NCI-H128 (cell line): Measurements from ENCODE around the gene IGBP1.
"Not testable (repeated sequence)": the region's sequence is repeated elsewhere in the genome, so short reads cannot be mapped to it uniquely, and the experiment has no call there.

Experiments
- DNase-seq: peaks from one replicate; lab custom pipeline; 2025; ENCODE audit not compliant: unreplicated experiment; lab: John Stamatoyannopoulos, UW

IGBP1 gene

DNA sequence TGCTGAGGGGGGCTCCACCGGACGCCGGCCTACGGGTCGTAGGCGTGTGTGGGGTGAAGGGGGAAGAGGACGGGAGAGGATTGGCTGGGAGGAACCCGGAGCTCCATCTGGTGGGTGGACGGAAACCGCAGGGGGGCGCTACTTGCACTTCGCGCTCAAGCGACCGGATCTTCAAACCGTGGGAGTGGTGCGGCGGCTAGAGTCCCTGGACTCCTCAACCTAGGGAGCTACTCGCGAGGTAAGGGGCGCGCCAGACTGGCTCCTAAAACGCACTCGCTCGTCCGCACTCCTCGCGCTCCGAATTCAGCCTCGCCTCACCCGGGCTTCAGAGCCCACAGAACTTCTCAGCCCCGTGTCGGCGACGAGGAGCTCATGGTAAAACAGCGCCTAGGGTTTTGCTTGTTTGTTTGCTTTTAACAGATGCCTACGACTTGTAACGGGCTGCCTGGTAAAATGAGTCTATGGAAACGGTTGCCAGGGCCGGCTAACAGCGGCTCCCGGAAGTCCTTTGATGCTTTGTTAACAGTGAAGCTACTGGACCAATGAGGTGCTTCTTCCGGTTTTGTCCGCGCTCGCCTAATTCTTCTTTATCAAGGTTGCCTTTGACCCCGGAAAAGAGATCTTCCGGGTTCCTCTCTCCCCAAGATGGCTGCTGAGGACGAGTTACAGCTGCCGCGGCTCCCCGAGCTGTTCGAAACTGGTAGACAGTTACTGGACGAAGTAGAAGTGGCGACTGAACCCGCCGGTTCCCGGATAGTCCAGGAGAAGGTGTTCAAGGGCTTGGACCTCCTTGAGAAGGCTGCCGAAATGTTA, at the start of gene IGBP1:
Gene IGBP1, plus strand, starts transcription at position 145 of the 813 bp plus-strand sequence. Its CDS starts 501 bp downstream, at position 646.
- peak; percentile 55 for DNase-seq

DNA sequence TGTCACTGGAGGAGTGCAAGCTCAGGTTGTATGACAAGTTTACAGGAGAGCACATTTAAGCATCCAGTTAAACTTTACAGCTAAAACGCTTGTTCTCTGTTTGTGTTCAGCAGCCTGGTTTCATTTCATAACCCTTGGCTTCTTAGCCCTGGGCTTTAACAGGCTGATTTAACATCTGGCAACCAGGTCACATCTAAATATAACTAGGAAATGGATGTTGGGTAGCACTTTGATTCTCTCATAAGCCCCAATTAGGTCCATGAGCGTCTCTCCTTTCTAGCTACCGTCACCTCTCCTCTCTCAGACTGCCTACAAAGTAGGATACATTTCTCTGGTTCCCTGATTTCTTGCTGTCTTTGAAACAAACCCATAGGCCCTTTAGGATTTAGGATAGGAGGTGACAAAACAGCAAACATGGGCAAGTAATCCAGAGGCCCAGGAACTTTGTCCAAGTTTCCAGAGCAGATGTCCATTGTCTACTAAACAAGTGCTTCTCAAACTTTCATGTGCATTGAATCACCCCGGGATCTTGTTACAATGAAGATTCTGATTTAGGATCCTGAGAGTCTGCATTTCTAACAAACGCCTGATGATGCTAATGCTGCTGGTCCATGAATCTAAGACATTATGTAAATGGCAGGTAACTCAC, 48.5 kb upstream of the IGBP1 start:
- DNase-seq = no peak

DNA sequence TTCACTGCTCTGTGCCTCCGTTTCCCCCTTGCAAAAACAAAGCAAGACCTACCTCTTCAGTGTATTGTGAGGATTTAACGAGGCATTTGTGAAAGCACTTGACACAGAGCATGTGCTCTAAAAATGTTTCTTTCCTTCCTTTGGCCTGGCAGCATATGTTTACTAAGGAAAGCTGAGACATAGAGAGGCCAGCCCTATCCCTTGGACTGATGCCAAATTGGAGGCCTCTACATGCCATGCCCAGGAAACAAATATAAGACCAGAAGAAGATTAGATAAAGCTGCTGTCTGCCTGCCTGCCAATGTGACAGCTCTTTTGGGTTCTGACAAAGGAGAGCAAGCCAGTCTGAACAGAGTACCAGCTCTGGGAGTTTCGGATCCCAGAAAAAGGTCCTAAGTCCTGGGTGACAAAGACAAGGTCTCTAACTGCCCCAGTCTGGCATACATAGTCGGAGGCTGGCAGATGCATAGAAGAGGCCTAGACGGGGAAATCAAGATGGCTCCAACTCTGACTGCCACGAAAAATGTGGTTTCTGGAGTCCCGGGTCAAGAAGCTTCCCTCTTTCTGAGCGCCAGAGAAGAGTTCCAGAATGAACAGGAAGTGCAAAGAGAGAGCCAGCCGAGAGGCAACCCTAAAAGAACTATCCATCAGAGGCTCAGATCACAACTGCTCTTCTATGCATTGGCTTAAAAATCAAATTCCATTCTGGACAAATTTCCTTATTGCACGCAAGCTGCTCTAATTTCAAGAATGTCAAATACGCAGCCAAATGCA, 45.2 kb upstream of the IGBP1 start:
- no peak for DNase-seq

DNA sequence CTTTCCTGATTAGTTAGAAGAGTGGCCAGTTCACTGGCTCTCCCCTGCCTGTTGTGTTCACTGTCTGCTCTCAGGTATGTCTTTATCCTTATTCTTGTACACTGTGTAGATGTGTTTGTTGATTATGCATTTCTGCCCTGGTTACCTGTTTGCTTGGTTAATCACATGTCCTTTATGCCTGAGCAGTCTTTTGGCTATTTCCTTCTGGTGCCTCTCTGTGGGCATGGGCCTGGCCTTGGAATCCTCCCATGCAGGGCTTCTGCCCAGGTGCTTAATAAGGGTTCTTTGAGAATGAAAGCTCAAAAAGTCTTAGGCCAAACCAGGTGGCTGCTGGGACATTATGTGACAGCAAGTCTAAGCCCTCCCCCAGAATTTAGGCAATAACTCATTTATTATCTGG, 44.5 kb upstream of the IGBP1 start:
- DNase-seq = no peak

DNA sequence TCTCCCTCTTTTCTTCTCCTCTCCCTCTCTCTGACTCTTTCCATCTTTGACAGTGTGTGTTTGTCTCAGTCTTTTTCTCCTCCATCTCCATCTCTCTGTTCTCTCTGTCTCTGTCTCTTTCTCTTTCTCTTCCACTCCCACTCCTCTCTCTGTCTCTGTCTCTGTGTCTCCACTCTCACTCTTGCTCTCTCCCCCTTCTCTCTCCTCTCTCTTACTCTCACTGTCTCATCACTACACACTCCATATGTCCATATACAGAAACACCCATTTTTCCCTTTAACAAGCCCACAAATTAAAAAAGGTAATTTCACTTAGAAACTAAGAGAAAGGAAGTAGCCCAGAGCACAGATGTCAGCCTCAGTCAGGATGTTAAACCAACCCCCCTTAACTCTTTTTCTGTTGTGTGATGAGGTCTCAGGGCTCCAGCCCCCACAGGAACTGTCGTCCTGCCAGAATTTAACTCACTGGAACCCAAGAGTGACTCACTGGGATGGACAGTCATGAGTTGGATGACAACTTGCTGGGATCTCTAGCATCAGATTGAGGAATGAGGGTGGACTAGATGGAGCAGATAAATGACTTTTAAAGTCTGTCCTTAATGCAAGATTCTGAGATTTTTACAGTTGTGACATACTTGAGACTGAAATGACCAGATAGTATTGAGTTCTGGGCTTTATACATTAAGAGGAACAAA, 43.5 kb upstream of the IGBP1 start:
- no peak for DNase-seq

DNA sequence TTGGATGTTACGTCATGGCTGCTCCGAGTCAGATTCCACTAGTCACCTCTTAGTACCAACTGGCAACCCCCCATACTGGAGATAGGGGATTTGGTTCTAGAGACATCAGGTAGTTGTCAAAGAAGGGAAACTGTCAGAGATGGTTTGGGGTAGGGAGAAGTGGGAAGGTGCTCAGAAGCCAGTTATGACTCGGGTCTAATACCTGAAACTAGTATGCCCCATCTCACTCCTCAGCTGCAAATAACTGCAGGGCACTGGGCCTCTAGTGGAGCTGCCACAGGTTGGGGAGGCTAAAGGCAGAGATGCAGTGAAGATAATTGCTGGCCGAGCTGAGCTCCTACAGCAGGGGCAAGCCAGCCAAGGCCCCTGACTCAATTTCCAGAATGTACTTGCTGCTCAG, 41.0 kb upstream of the IGBP1 start:
- DNase-seq = no peak

DNA sequence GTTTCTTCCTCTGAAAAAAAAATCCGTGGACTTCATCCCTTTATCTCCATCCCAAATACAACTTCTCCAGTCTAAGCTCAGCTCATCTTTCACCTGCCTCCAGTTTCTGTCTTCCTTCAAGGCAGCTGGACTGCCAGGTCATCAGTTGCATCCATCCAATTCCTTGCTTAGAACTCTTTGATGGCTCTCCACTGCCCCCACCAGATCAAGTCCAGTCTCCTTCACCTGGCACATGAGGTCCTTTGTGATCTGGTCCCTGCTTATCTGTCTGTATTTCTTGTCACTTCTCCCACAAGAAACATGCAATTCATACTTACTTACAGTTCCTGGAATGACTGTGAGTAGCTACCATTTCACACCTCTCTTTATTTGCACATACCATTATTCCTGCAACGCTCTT, 37.2 kb upstream of the IGBP1 start:
- DNase-seq = no peak

DNA sequence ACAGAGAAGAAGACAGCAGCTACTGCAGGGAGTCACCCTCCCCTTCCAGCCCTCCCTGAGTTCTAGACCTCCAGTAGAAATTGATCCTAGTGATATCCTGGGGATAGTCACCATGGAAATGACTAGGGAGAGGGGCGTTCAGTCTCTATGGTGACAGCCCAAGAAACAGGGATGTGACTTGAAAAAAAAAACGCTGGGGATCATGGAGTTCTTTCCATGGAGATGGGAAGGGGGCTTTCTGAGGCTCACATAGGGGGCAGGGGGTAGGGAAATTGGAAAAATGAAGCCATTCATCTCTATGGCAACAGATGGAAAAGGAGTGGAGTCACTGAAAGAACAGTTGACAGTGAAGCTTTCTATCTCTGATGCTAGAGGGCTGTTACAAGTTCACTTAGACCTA, 28.0 kb upstream of the IGBP1 start:
- no peak for DNase-seq

DNA sequence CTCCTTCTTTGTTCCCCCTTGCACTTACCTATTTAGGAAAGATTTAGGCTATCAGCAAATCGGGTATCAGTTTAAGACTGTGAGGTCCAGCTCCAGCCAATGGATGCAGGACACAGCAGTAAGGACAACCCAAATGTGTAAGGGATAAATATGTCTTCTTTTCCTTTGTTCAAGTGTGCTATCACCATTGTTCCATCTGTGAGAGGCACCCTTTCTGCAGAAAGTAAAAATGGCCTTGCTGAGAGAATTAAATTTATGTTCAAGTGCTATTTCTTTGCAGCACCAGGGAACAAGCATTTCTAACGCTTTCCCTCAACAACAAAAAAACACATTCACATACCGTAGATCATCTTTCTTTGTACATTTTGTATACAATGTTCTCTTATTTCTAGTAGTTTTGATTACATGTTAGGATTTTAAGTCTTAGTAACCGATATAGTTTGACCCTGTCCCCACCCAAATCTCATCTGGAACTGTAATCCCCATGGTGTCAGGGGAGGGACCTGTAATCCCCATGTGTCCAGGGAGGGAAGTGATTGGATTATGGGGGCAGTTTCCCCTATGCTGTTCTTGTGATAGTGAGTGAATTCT, 21.7 kb upstream of the IGBP1 start:
- not testable (repeated sequence) for DNase-seq

DNA sequence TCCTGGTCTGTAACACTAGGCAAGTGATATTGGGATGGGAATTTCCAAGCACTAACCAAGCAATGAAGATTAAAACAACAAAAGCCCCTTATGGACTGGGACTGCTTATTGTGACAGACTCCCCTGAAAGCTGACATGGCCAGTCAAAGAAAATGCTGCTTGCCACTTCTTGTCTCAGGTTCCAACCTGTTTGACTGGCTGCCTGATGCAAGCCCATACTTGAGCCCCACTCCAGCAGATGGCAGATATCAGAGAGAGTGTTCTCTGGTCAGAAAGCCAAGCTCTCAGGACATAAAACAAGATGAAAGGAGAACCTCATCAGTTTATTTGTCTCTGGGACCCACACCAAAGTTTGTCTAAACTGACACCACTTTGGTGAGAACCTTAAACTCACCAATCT, 15.5 kb upstream of the IGBP1 start:
- no peak for DNase-seq

DNA sequence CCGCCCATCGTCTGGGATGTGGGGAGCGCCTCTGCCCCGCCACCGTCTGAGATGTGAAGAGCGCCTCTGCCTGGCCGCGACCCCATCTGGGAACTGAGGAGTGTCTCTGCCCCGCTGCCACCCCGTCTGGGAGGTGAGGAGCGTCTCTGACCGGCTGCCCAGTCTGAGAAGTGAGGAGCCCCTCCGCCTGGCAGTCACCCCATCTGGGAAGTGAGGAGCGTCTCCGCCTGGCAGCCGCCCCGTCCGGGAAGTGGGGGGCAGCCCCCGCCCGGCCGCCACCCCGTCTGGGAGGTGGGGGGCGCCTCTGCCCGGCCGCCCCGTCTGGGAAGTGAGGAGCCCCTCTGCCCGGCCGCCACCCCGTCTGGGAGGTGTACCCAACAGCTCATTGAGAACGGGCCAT, 10.2 kb upstream of the IGBP1 start:
- DNase-seq = not testable (repeated sequence)

DNA sequence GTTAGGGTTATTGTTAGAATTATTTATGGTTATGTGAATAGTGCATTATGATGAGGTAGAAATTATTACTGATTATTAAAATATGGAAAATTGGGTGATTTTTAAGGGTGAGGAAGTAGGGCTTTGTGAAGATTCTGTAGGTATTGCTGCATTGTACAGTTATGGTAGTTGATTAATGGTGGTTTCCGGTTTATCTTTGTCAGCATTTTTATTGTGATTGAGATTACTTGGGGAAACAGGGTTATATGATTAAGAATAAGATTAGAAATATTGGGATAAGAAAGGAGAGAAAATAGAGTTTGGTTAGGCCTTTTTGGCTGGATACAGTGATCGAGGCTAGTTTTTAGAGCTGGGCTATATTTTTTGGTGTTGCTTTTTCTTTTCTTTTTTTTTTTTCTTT, 8.6 kb upstream of the IGBP1 start:
- DNase-seq = no peak

DNA sequence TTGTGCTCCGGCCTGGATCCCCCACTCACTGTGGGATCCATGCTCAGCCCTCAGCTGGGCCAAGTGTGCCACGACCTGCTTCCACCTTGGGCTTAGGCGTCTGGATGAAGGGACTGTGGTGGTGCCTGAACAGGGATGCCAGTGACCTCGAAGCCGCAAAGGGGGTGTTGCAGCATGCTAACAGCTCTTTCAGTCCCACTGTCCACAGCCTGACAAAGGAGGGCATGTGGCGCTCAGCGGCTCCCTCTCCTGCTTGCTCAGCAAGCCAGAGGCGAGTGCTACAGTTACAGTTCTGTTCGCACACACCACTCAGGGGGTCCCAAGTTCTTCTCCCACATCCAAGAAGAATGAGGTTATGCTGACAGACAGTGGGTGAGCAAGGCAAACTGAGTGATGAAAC, 5.2 kb upstream of the IGBP1 start:
- no peak for DNase-seq

DNA sequence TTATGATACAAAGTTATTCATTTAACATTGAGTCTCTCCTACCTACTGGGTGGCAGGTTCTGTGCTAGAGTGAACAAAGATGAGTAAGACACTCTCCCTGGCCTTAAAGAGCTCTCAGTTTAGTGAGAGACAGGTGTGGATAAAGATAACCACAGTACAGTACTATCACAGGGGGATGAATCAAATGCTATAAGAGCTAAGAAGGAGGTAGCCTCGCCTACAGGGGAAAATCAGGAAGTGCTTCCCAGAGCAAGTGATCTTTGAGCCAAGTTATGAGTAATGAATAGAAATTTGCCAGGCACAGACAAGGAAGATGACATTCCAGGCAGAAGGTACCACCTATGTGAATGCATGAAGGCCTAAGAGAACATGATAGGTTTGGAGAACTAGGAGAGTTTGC, 3.4 kb upstream of the IGBP1 start:
- no peak for DNase-seq

DNA sequence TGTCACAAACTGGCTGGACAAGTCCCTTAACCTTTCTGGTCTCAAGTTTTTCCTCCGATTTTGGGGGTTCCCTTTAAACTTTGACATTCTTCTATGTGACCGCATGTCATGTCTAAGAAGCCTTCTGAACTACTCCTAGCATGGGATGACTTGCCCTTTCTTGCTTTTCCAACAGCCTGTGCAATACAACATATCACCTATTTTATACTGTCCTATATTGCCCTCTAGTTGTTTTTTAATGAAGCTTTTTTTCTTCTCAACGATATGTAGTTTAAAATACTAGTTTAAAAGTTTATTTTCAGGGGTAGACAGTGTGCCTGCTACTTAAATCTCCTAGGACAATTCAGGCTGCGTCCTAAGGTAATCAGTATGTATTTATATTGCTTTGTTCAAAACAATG, 1.0 kb upstream of the IGBP1 start:
- no peak for DNase-seq

DNA sequence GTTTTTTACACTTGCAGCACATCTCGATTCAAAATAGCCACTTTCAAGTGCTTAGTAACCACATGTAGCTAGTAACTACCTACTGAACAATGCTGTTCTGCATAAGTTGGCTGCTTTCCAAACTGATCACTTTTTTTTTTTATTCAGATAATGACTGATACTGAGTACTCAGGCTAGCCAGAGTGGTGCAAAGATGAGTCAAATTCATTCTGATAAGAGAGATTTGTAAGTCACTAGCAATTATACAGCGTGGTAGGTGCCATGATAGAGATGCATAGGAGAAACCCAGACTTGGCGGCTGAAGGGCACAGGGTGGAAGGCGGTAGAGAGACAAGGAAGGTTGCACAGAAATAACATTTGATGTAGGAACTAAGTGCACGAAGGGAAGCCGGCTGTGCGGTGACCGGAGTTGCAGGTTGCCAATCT, 357 bp upstream of the IGBP1 start:
- DNase-seq = no peak

DNA sequence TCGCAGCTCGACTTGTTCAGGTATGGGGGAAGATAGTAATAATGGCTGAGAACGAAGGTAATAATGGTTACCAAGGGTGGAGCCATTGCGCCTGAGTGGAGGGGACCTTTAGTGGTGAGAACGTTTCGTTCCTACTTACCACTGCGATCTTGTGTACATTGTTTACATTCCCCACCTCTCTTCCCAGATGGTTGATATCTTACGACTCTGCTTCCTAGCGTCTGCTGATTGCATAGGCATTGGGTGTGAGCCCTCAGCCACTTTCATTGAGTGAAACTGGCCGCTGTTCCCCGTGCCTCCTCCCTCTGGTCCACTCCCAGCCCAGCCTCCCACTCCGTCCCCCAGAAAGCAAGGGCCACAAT, 850 bp downstream of the IGBP1 start:
- DNase-seq = no peak

DNA sequence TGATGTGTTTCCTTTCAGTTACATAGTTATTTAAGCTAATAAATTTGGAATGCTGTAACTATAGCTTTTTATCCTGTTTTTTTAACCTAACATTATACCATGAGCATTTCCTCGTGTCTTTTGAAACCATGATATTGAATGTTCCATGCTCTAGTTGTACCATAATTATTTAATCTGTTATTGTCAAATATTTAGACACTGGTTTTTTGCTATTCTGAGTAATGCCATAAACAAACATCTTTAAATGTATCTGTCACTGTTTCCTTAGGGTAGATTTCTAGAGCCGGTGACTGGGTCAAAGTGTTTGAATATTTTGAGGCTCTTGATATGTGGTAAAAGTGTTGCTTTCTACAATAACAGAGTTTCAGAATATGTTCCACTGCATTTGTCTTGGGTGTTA, 5.4 kb downstream of the IGBP1 start:
- DNase-seq = no peak

DNA sequence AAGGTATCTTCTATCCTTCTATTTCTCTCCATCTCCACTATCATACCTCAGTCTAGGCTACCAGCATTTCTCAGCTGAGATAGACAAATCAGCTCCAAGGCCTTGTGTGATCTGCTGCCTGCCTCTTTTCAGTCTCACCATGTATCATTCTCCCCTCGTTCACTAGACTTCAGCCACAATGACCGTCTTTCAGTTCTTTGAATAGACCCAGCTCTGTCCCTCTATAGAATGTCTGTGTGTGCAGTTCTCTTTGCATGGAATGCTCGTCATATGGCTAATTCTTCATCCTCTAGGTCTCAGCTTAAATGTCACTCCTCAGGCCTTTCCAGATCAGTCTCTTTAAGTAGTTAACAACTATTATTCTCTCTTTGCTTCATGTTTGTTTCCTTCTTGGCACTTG, 6.5 kb downstream of the IGBP1 start:
- no peak for DNase-seq

DNA sequence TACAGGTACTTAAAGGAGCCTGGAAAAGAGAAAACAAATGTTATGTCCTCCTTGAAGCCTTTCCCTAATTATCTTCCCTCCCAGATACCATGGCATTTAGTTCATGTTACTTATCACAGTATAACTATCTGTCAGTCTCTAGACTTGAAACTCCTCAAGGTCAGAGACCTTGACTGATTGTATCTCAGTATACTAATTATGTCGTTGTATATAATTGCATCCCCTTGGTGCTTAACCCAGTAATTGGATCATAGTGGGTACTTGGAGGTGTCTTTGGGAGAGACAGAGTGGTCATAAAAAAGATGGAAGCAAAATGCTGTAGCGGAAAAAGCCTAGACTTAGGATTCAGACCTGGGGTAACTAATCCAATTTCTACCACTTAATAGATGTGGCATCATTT, 8.1 kb downstream of the IGBP1 start:
- no peak for DNase-seq
